ENCODE results near the gene ADI1. TPM values are rescaled to one million over a fixed set of nuclear protein-coding genes. Genes with fewer than 3 reads are reported as not detected.
"Not testable (repeated sequence)": the region's sequence is repeated elsewhere in the genome, so short reads cannot be mapped to it uniquely, and the experiment has no call there.

Gene ADI1
- total RNA-seq, 1 donor from 2014 or later = 41.6 TPM

DNA sequence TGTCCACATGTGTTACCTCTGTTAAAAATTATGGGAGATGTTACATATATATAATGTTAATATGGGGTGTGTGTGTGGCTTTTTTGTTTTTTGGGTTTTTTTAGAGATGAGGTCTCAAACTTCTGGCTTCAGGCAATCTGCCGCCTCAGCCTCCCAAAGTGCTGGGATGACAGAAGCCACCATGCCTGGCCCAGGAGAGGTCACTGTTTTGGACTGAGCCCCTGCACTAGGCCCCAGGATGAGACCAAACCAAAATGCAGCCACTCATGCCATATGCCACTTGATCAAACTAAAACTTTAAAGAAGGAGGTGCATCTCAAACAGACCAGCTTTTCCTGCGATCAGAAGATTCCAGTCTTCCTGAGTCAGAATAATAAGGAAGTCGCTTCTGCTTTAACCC is 2.5 kb downstream of the ADI1 start:
- Mint-ChIP-seq H3K27ac (ENCODE audit: unreplicated experiment) (no peak overlapping the region), H3K4me1 (ENCODE audit: low read depth, unreplicated experiment) (peaks cover 8% of the 10 kb centered on the region), H3K36me3 (ENCODE audit: low read depth, unreplicated experiment) (peaks cover 15% of the 10 kb centered on the region), H3K4me3 (ENCODE audit: unreplicated experiment) (no peak overlapping the region), H3K27me3 (ENCODE audit: low read depth, unreplicated experiment) (no peaks in the 10 kb centered on the region), H3K9me3 (ENCODE audit: unreplicated experiment) (peaks cover 7% of the 10 kb centered on the region)
- Histone ChIP-seq H3K27me3 (ENCODE audit: insufficient read depth, low read length) (no peaks in the 10 kb centered on the region), H3K36me3 (ENCODE audit: insufficient read depth, low read length) (peaks cover 10% of the 10 kb centered on the region), H3K4me1 (ENCODE audit: insufficient read depth, low read length) (peaks cover 4% of the 10 kb centered on the region), H3K9me3 (ENCODE audit: insufficient read depth, low read depth, low read length) (no peaks in the 10 kb centered on the region), H3K4me3 (ENCODE audit: insufficient read depth, low read depth, low read length) (no peak overlapping the region), H4K20me1 (ENCODE audit: insufficient read depth, low read length) (no peaks in the 10 kb centered on the region), H2AFZ (ENCODE audit: low read depth, low read length) (no peak overlapping the region), H3K79me2 (ENCODE audit: insufficient read depth, low read length) (peaks cover 19% of the 10 kb centered on the region), H3K9ac (ENCODE audit: low read length) (no peak overlapping the region), H3K27ac (ENCODE audit: low read depth, low read length) (no peak overlapping the region), H3K4me2 (ENCODE audit: low read length) (no peak overlapping the region)
- no peak for DNase-seq (ENCODE audit: low read depth)
- no peak for FAIRE-seq
- TF ChIP-seq CTCF (IDR thresholded peaks at IDR 0.05; ENCODE audit: insufficient read depth, low read depth, low read length) = no peak
- TF ChIP-seq EZH2 (IDR thresholded peaks at IDR 0.05; ENCODE audit: insufficient read depth, low read length) = no peak

- not testable (repeated sequence) for H3K9ac ChIP-seq (ENCODE audit: low read length); DNase-seq (ENCODE audit: low read depth); H3K9me3 Mint-ChIP-seq (ENCODE audit: unreplicated experiment); H3K4me1 Mint-ChIP-seq (ENCODE audit: low read depth, unreplicated experiment); H2AFZ ChIP-seq (ENCODE audit: low read depth, low read length); H3K27ac Mint-ChIP-seq (ENCODE audit: unreplicated experiment); H4K20me1 ChIP-seq (ENCODE audit: insufficient read depth, low read length); H3K27me3 ChIP-seq (ENCODE audit: insufficient read depth, low read length); H3K27ac ChIP-seq (ENCODE audit: low read depth, low read length); H3K27me3 Mint-ChIP-seq (ENCODE audit: low read depth, unreplicated experiment); FAIRE-seq; H3K4me3 Mint-ChIP-seq (ENCODE audit: unreplicated experiment); H3K4me3 ChIP-seq (ENCODE audit: insufficient read depth, low read depth, low read length); H3K9me3 ChIP-seq (ENCODE audit: insufficient read depth, low read depth, low read length); H3K4me1 ChIP-seq (ENCODE audit: insufficient read depth, low read length); H3K4me2 ChIP-seq (ENCODE audit: low read length)
- peaks cover 19% of the 10 kb centered on the region for H3K79me2 ChIP-seq (ENCODE audit: insufficient read depth, low read length)
- H3K36me3 ChIP-seq (ENCODE audit: insufficient read depth, low read length) = peaks cover 18% of the 10 kb centered on the region
- peaks cover 19% of the 10 kb centered on the region for H3K36me3 Mint-ChIP-seq (ENCODE audit: low read depth, unreplicated experiment)
Observed at GRCh38 chr2:3515438-3515837, 3.9 kb downstream of the ADI1 start.

DNA sequence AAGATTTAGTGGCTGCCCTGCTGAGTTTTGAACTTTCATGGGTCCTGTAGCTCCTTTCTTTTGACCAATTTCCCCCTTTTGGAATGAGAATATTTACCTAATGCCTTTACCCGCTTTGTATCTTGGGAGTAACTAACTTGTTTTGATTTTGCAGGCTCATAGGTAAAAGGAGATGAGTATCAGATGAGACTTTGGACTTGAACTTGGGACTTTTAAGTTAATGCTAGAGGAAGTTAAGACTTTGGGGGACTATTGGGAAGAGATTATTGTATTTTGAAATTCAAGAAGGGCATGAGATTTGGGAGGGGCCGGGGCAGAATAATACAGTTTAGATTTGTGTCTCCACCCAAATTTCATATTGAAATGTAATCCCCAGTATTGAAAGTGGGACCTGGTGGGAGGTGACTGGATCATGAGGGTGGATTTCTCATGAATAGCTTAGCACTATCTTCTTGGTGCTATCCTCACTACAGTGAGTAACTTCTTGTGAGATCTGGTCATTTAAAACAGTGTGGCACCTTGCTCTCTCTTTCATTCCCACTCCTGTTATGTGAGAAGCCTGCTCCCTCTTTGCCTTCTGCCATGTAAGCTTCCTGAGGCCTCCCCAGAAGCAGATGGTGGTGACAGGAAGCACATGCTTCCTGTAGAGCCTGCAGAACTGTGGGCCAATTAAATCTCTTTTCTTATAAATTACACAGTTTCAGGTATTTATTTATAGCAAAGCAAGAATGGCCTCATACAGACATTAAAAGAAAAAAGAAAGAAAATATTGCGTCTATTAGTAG is 6.1 kb downstream of the ADI1 start:
- TF ChIP-seq CTCF (IDR thresholded peaks at IDR 0.05; ENCODE audit: insufficient read depth, low read depth, low read length) = no peak
- no peak for TF ChIP-seq EZH2 (IDR thresholded peaks at IDR 0.05; ENCODE audit: insufficient read depth, low read length)

More for the DNA sequence above, 6.1 kb downstream of the ADI1 start:
- H3K4me3 Mint-ChIP-seq (ENCODE audit: unreplicated experiment) = no peak overlapping the region
- peaks cover 9% of the 10 kb centered on the region for H3K9me3 Mint-ChIP-seq (ENCODE audit: unreplicated experiment)
- FAIRE-seq (no peak), DNase-seq (ENCODE audit: low read depth) (no peak)
- Histone ChIP-seq H3K36me3 (ENCODE audit: insufficient read depth, low read length) (peaks cover 18% of the 10 kb centered on the region), H3K9me3 (ENCODE audit: insufficient read depth, low read depth, low read length) (no peaks in the 10 kb centered on the region), H3K4me2 (ENCODE audit: low read length) (no peak overlapping the region), H3K27ac (ENCODE audit: low read depth, low read length) (no peak overlapping the region), H3K4me1 (ENCODE audit: insufficient read depth, low read length) (no peaks in the 10 kb centered on the region), H3K4me3 (ENCODE audit: insufficient read depth, low read depth, low read length) (no peak overlapping the region), H3K27me3 (ENCODE audit: insufficient read depth, low read length) (no peaks in the 10 kb centered on the region), H4K20me1 (ENCODE audit: insufficient read depth, low read length) (no peaks in the 10 kb centered on the region), H2AFZ (ENCODE audit: low read depth, low read length) (no peak overlapping the region), H3K79me2 (ENCODE audit: insufficient read depth, low read length) (peaks cover 21% of the 10 kb centered on the region), H3K9ac (ENCODE audit: low read length) (no peak overlapping the region)
- H3K27me3 Mint-ChIP-seq (ENCODE audit: low read depth, unreplicated experiment) = no peaks in the 10 kb centered on the region
- H3K4me1 Mint-ChIP-seq (ENCODE audit: low read depth, unreplicated experiment) = peaks cover 3% of the 10 kb centered on the region
- H3K27ac Mint-ChIP-seq (ENCODE audit: unreplicated experiment) = no peak overlapping the region
- H3K36me3 Mint-ChIP-seq (ENCODE audit: low read depth, unreplicated experiment) = peaks cover 25% of the 10 kb centered on the region

Data from astrocyte (in vitro differentiated cells and primary cell).